HPDE6-E6E7 (cell line): Measurements from ENCODE around the gene PTPN21.
"Not testable (repeated sequence)": the region's sequence is repeated elsewhere in the genome, so short reads cannot be mapped to it uniquely, and the experiment has no call there.

ENCODE experiments used
- DNase-seq: peaks from one replicate; pipeline ENCODE4 v3.0.0; 2011; ENCODE audit warnings: missing footprints; ENCODE audit errors: extremely low spot score

Gene PTPN21

DNA sequence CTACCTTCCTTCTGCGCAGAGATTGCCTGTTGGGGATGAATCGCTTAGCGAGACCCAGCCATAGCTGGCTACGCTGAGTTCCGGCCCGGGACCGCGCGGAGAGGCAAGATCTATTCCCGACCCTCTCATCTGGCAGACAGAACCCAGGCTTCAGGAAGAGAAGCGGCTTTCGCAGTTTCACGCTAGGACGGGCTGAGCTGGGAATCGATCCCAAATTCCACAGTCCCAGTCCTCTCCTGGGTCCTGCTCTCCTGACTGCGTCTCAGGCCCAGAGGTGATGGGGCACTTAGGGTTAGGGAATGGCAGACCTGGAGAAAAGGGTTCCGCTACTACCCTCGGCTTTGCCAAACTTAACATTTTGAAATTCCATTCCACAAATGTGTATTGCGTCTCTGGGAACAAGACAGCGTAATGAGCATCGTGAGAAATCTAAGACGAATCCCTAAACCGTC, 2.8 kb downstream of the PTPN21 start:
- DNase-seq = no peak

GRCh38 chr14:88551094-88551870, 3.5 kb downstream of the PTPN21 start:
- peak; percentile 81 for DNase-seq

DNA sequence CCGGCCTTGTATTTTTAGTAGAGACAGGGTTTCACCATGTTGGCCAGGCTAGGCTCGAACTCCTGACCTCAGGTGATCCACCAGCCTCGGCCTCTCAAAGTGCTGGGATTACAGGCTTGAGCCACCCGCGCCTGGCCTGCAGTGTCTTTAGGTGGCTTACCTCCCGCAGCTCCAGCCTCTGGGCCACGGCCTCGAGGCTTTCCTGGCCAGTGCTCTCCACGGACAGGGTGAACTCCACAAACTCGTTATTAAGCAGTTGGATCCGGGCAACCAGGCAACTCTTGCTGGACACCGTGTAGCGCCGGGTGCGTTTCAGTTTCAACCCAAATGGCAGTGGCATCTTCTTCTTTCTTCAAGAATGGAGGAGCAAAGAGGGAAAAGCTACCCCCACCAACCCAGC, 4.7 kb downstream of the PTPN21 start:
- no peak for DNase-seq

GRCh38 chr14:88547386-88547780, 7.4 kb downstream of the PTPN21 start:
- DNase-seq = no peak

- no peak for DNase-seq
Measured at GRCh38 chr14:88546621-88547385, 8.0 kb downstream of the PTPN21 start.

DNA sequence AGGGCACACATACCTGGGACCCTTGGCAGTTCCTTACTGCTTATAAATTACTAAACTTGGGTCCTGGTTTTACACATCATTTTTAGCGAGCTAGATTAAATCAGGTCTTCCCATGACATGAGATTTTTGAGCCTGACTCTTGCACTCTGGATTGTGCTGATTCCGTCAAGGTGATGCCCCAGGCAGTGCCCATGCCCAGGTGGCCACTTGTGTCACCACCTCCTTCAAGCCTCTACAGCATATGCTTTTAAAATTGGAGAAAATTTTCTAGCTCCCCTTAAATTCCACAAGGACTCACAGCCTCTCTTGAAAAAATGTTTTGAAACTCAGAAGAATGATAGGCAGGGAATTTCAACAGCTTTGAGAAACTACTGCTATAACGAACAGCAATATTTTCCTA, 9.6 kb downstream of the PTPN21 start:
- no peak for DNase-seq

- no peak for DNase-seq
Measured at GRCh38 chr14:88542857-88543795, 11.7 kb downstream of the PTPN21 start.

DNA sequence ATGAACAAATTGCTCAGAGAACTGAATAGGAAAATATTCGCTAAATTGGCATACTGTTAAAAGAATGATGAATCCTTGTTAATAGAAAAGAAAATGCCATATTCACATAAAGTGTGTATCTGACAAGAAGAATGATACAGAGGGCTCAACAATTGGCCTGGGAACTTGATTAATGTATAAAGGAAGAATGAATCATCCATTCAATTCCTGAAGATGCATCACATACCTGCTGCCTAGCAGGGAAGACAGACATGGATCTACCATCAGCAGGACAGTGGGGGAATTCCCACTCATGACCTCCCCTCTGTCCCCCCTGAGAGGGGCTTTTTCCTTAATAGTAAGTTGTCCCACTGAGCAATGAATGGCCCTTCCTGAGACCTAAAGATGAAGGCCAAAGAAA, 13.5 kb downstream of the PTPN21 start:
- DNase-seq = no peak

GRCh38 chr14:88535813-88536212, 19.0 kb downstream of the PTPN21 start:
- DNase-seq = no peak

DNA sequence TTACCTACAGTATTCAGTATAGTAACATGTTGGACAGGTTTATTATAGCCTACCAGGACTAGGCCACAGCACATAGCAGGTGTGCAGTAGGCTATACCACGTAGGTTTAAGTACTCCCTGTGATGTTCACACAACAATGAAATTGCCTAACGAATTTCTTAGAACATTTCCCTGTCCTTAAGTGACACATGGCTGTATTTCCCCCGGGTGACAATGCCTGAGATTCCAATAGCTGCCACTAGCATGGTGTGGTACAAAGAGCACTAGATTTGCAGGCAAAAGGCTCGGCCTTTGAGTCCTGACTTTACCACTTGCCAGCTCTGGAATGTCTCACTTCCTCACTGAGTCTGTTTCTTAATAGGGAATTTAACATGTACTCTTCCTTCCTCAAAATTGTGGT, 19.7 kb downstream of the PTPN21 start:
- no peak for DNase-seq

DNA sequence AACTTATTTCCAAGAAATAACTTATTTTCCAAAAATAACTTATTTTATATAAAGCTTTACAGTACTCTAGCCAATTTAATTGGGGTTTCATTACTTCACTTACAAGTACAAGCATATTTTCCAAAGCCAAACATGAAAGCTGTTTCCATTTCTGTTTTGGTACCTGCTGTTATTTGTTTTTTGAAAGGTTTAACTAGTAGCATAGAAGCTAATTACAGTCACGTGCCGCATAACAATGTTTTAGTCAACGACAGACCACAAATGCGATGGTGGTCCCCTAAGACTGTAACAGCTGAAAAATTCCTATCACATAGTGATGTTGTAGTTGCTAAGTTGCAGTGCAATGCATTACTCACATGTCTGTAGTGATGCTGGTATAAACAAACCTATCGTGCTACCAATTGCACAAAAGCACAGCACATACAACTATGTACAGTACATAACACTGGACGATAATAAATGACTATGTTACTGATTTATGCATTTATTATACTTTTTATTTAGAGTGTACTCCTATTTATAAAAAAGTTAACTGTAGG, 21.7 kb downstream of the PTPN21 start:
- no peak for DNase-seq

GRCh38 chr14:88529889-88530288, 24.9 kb downstream of the PTPN21 start:
- DNase-seq = not testable (repeated sequence)

DNA sequence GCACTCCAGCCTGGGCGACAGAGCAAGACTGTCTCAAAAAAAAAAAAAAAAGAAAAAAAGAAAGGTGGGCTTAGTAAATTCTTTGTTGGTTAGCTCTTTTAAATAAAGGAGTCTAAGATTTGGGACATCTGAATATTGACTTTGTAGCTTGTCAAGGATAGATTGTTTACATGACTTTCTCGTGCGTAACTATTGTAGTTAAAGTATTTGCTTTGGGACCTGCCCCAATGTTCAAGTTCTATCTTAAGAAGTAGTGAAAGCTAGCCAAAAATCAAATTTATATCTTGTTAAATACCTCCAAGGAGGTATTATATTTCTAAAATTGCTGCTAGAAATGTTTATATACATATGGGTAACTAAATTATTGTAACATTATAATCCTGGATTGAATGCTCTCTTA, 32.4 kb downstream of the PTPN21 start:
- DNase-seq = no peak

DNA sequence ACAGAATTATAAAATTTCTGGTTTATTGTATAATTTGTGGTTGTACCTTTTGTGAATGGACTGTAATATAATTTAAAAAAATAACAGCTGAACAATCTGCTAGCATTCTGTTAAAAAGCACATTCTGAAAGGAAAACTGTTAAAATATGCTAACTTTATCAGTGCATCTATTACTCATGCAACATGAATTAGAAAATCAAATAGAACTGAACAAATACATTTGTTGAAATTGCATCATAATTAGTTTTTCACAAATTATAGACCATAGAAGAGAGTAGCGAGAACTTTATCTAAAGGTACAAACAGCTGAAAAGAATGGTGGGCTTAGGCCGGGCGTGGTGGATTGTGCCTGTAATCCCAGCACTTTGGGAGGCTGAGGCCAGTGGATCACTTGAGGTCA, 33.0 kb downstream of the PTPN21 start:
- DNase-seq = no peak

GRCh38 chr14:88519907-88520306, 34.9 kb downstream of the PTPN21 start:
- no peak for DNase-seq

- DNase-seq = peak; percentile 13
Measured at GRCh38 chr14:88518592-88519512, 36.0 kb downstream of the PTPN21 start.

- DNase-seq = no peak
Measured at GRCh38 chr14:88516861-88517357, 37.9 kb downstream of the PTPN21 start.

- no peak for DNase-seq
Measured at GRCh38 chr14:88515499-88516221, 39.1 kb downstream of the PTPN21 start.

GRCh38 chr14:88507208-88507607, 47.6 kb downstream of the PTPN21 start:
- DNase-seq = no peak

GRCh38 chr14:88505621-88506020, 49.2 kb downstream of the PTPN21 start:
- DNase-seq = no peak
